ENCODE results near the gene FAM53C.

DNA sequence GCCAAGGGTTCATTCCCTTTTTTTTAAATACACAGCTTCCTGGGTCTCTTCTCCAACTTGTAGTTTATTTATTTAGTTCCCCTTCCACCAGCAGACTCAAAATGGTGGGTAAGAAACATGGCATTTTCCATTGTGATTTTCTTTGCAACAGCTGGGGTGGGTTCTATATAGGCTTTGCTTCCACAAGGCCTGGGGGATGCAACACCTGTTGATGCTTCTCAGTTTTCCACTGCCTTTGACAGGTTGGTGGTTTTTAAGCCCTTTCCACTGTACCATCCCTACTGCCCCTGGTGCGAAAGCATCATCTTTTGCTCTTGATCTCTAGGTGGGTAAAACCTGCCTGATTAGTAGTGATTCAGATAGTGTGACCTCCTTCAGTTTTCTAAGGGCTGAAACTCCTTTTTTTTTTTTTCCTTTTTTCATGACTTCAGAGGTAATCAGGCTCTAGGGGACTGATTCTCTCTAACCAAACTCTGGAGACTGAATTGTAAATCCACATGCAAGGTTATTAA, 22.9 kb downstream of the FAM53C start:
- TF ChIP-seq, protein P1, sequence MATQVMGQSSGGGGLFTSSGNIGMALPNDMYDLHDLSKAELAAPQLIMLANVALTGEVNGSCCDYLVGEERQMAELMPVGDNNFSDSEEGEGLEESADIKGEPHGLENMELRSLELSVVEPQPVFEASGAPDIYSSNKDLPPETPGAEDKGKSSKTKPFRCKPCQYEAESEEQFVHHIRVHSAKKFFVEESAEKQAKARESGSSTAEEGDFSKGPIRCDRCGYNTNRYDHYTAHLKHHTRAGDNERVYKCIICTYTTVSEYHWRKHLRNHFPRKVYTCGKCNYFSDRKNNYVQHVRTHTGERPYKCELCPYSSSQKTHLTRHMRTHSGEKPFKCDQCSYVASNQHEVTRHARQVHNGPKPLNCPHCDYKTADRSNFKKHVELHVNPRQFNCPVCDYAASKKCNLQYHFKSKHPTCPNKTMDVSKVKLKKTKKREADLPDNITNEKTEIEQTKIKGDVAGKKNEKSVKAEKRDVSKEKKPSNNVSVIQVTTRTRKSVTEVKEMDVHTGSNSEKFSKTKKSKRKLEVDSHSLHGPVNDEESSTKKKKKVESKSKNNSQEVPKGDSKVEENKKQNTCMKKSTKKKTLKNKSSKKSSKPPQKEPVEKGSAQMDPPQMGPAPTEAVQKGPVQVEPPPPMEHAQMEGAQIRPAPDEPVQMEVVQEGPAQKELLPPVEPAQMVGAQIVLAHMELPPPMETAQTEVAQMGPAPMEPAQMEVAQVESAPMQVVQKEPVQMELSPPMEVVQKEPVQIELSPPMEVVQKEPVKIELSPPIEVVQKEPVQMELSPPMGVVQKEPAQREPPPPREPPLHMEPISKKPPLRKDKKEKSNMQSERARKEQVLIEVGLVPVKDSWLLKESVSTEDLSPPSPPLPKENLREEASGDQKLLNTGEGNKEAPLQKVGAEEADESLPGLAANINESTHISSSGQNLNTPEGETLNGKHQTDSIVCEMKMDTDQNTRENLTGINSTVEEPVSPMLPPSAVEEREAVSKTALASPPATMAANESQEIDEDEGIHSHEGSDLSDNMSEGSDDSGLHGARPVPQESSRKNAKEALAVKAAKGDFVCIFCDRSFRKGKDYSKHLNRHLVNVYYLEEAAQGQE (tag by site-specific recombination; IDR thresholded peaks at IDR 0.05), result no peak
- TF ChIP-seq, protein P2, sequence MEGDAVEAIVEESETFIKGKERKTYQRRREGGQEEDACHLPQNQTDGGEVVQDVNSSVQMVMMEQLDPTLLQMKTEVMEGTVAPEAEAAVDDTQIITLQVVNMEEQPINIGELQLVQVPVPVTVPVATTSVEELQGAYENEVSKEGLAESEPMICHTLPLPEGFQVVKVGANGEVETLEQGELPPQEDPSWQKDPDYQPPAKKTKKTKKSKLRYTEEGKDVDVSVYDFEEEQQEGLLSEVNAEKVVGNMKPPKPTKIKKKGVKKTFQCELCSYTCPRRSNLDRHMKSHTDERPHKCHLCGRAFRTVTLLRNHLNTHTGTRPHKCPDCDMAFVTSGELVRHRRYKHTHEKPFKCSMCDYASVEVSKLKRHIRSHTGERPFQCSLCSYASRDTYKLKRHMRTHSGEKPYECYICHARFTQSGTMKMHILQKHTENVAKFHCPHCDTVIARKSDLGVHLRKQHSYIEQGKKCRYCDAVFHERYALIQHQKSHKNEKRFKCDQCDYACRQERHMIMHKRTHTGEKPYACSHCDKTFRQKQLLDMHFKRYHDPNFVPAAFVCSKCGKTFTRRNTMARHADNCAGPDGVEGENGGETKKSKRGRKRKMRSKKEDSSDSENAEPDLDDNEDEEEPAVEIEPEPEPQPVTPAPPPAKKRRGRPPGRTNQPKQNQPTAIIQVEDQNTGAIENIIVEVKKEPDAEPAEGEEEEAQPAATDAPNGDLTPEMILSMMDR (tag by site-specific recombination; IDR thresholded peaks at IDR 0.05), result no peak
- TF ChIP-seq GLIS2 (tag by site-specific recombination; IDR thresholded peaks at IDR 0.05), result no peak
- TF ChIP-seq ZNF837 (tag by site-specific recombination; IDR thresholded peaks at IDR 0.05), result no peak
- TF ChIP-seq ZNF660 (tag by site-specific recombination; IDR thresholded peaks at IDR 0.05), result no peak
- no peak for TF ChIP-seq KLF10 (tag by site-specific recombination; IDR thresholded peaks at IDR 0.05)
- TF ChIP-seq, protein P3, sequence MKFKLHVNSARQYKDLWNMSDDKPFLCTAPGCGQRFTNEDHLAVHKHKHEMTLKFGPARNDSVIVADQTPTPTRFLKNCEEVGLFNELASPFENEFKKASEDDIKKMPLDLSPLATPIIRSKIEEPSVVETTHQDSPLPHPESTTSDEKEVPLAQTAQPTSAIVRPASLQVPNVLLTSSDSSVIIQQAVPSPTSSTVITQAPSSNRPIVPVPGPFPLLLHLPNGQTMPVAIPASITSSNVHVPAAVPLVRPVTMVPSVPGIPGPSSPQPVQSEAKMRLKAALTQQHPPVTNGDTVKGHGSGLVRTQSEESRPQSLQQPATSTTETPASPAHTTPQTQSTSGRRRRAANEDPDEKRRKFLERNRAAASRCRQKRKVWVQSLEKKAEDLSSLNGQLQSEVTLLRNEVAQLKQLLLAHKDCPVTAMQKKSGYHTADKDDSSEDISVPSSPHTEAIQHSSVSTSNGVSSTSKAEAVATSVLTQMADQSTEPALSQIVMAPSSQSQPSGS (tag by site-specific recombination; IDR thresholded peaks at IDR 0.05; ENCODE audit: low read depth), result no peak
